ENCODE results near the gene IKZF3.

GRCh38 chr17:39732586-39732985 lies 131.5 kb downstream of the IKZF3 start:
- TF ChIP-seq EZH2phosphoT487 (IDR thresholded peaks at IDR 0.05; ENCODE audit: borderline replicate concordance) (no peak), CTCF (conservative IDR thresholded peaks at IDR 0.05; ENCODE audit: low read length) (no peak)

Measured in Loucy (cell line).